Fibroblast of skin of abdomen (primary cell): Measurements from ENCODE around the gene KRTAP10-9.

Experiments
- DNase-seq: peaks from one replicate; pipeline ENCODE4 v3.0.0-alpha.2; 2013

The KRTAP10-9 gene

GRCh38 chr21:44666401-44667320, 39.8 kb downstream of the KRTAP10-9 start, which contains the start of gene KRTAP12-2:
TSS of gene KRTAP12-2 (minus strand) at chr21:44666927. CDS start at chr21:44666886, 41 bp downstream.
- DNase-seq = no peak

GRCh38 chr21:44667612-44668011, 40.7 kb downstream of the KRTAP10-9 start:
- no peak for DNase-seq

- no peak for DNase-seq
Observed at GRCh38 chr21:44670642-44671432, 43.9 kb downstream of the KRTAP10-9 start.

GRCh38 chr21:44671911-44672310, 45.0 kb downstream of the KRTAP10-9 start:
- no peak for DNase-seq

GRCh38 chr21:44677881-44678280, 51.0 kb downstream of the KRTAP10-9 start:
- DNase-seq = no peak
